Measurements from ENCODE around the gene SURF6.
"Not testable (repeated sequence)": the region's sequence is repeated elsewhere in the genome, so short reads cannot be mapped to it uniquely, and the experiment has no call there.

The SURF6 gene

GRCh38 chr9:133335924-133336811 is at the start of gene SURF6:
TSS of gene SURF6 (minus strand) at chr9:133336188. CDS start at chr9:133336132, 56 bp downstream.
- DNase-seq = peak; percentile 87

- DNase-seq = no peak
Measured at GRCh38 chr9:133385452-133385851, 49.5 kb upstream of the SURF6 start.

GRCh38 chr9:133384736-133385321 is 48.8 kb upstream of the SURF6 start:
- DNase-seq = no peak

DNA sequence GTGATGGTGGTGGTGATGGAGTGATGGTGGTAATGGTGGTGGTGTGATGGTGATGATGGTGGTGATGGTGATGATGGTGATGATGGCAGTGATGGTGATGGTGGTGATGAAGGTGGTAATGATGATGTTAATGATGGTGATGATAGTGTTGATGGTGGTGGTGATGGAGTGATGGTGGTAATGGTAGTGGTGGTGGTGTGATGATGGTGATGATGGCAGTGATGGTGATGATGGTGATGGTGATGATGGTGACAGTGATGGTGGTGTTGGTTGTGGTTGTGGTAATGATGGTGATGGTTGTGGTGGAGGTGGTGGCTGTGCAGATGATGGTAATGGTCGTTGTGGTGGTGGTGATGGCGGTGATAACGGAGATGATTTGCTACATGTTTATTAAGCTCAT is 47.5 kb upstream of the SURF6 start:
- DNase-seq = no peak

DNA sequence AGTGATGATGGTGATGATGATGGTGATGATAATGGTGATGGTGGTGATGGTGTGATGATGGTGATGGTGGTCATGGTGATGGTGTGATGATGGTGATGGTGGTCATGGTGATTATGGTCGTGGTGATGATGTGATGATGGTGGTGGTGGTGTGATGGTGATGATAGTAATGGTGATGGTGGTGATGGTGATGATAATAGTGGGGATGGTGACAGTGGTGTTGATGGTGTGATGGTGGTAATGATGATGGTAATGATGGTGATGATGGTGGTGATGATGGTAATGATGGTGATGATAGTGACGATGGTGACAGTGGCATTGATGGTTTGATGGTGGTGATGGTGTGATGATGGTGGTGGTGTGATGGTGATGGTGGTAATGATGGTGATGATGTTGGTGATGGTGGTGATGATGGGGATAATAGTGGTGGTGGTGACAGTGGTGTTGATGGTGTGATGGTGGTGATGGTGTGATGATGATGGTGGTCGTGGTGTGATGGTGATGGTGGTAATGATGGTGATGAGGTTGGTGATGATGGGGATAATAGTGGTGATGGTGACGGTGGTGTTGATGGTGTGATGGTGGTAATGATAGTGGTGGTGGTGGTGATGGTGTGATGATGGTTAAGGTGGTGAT is 46.6 kb upstream of the SURF6 start:
- no peak for DNase-seq

DNA sequence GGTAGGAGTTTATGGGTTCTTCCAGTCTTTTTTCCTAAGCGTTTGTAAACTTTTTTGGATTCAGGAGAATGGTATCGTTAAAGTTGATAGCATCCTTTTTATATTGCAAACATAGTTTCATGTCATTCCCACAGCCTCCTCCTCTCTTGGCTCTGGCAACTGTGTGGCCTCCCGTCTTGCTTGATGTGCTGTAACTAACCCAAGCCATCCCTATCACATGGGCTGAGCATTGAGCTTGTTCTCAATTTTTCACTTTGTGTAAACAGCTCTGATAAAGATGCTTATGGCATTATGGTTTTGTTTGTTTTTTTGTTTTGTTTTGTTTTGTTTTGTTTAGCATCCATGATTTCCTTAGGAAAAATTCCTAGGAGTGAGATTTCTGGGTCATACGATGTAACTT is 44.7 kb upstream of the SURF6 start:
- no peak for DNase-seq

- no peak for DNase-seq
Measured at GRCh38 chr9:133379153-133380086, 43.4 kb upstream of the SURF6 start.

- DNase-seq = no peak
Measured at GRCh38 chr9:133378408-133378962, 42.5 kb upstream of the SURF6 start.

DNA sequence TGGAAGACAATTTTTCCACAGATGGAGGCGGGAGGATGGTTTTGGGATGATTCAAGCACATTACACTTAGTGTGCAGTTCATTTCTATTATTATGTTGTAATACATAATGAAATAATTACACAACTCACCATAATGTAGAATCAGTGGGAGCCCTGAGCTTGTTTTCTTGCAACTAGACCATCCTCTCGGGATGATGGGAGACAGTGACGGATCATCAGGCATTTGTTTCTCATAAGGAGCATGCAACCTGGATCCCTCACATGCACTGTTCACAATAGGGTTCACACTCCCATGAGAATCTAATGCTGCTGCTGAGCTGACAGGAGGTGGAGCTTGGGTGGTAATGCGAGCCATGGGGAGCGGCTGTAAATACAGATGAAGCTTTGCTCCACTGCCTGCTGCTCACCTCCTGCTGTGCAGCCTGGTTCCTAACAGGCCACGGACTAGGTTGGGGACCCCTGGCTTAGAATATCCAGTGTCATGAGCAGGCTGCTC is 41.8 kb upstream of the SURF6 start:
- DNase-seq = peak; percentile 65

GRCh38 chr9:133377280-133377679 is 41.3 kb upstream of the SURF6 start:
- not testable (repeated sequence) for DNase-seq

- peak; percentile 96 for DNase-seq
Measured at GRCh38 chr9:133375724-133376654, 40.0 kb upstream of the SURF6 start, which contains the start of the genes STKLD1 and SURF4. TSS of gene STKLD1 (plus strand) at chr9:133376366. CDS start at chr9:133376474, 108 bp downstream. TSS of gene SURF4 (minus strand) at chr9:133376060. CDS start at chr9:133375969, 91 bp downstream.

- peak; percentile 44 for DNase-seq
Measured at GRCh38 chr9:133375116-133375723, 39.2 kb upstream of the SURF6 start.

GRCh38 chr9:133374612-133375115 is 38.7 kb upstream of the SURF6 start:
- DNase-seq = peak; percentile 51

GRCh38 chr9:133372144-133372543 is 36.2 kb upstream of the SURF6 start:
- no peak for DNase-seq

DNA sequence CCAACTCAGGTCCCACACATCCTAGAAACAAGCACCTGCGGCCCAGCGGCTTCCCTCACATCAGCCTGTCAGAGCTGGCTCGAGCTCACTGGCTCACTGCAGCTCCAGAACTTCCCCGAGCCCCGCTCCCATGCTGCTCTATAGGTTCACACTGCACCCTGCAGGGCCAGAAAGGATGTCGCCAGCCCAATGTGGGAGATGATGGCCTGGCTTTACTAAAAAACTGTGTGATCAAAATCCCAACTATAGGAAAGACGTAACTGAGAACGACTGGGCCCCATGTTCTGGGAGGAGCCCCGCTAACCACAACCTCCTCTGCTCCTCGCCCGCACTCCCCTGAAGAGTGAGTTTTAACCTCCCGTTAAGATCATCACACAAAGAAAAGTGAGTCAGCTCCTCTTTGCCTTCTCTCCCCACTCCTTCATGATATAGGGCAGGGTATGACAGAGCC is 35.3 kb upstream of the SURF6 start:
- no peak for DNase-seq

DNA sequence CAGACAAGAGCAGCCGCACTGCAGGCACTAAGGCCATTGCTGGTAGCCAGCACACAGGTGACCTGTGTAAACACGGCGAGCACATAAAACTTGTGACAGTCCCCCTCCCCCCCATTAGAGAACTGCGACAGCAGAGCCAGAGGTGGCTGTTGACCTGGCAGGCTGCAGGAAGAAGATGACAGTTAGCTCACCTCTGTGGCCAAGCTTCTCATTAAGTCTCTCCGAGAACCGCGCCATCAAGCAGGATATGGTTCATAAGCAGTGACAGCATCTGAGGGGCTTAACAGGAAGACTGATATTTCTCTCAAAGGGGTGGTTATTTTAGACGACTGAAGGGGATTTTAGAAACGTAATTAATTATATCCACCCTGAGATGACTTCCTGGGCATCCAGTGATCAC is 34.7 kb upstream of the SURF6 start:
- no peak for DNase-seq

DNA sequence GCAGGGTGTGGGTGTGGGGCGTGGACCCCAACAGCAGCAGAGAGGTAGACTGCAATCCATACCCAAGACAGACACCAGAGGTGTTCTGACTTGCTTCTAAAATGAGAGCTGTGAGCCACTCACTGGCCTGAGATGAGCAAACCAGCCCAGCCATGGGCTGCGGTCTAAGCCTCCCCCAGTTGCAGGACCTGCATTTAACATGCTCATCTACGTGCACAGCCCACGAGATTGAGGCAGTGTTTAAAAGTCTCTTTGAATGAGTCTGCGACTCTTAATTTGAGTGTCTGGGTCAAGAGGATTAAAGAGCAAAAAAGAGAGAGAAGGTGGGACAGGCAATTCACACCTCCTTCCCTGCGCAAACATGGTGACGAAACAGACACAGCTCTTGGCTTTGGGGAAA is 33.9 kb upstream of the SURF6 start:
- DNase-seq = no peak

DNA sequence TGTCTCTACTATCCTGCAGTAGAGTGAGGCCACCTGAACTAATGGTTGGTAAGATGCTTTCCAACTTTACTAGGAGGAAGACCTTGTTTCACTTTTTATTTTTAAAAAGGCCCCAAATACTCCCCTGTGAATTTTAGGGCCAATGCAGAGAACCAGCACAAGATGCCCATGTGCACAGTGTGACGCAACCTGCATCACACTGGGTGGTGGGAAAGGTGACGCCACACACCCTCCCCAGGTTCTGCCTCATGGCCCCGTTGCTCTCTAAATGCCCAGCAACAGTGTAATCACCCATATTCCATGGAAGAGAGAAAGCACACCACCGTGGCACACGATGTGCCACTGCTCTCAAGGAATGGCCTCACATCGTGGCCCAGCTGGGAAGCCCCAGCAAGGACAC is 33.4 kb upstream of the SURF6 start:
- no peak for DNase-seq

DNA sequence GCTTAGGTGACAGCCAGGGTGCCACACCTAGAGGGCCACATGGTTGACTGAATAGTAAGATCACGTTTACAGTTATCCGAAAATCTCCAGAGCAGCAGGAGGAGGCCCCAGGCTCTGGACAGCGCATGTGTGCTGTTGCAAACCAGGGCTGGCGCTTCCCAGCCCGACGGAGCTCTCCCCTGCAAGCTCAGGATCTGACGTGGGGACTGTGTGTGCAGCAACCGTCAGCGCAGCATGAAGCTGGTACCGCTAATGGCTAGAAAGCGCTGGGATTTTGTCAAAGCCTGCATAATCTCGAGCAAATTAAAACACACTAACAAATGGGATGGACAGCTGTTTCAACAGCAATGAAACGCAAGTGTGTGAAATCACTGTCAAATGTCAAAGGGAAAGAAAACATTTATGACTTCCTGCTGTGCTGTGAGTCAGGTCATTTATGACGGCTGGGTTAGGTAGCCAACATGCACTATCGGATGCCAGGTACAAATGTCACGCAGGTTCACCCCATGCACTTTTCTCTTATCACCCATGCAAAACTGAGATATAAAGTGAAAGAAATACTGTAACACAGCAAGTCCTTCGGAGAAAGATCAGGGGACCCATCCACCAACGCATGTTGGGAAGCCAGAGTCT is 32.4 kb upstream of the SURF6 start:
- no peak for DNase-seq

- DNase-seq = no peak
Measured at GRCh38 chr9:133367778-133368177, 31.8 kb upstream of the SURF6 start.
